ENCODE data around the gene YOD1.

- TF ChIP-seq, protein P1, sequence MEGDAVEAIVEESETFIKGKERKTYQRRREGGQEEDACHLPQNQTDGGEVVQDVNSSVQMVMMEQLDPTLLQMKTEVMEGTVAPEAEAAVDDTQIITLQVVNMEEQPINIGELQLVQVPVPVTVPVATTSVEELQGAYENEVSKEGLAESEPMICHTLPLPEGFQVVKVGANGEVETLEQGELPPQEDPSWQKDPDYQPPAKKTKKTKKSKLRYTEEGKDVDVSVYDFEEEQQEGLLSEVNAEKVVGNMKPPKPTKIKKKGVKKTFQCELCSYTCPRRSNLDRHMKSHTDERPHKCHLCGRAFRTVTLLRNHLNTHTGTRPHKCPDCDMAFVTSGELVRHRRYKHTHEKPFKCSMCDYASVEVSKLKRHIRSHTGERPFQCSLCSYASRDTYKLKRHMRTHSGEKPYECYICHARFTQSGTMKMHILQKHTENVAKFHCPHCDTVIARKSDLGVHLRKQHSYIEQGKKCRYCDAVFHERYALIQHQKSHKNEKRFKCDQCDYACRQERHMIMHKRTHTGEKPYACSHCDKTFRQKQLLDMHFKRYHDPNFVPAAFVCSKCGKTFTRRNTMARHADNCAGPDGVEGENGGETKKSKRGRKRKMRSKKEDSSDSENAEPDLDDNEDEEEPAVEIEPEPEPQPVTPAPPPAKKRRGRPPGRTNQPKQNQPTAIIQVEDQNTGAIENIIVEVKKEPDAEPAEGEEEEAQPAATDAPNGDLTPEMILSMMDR (IDR thresholded peaks at IDR 0.05; ENCODE audit: poor library complexity, severe bottlenecking): no peak
- TF ChIP-seq EZH2 (IDR thresholded peaks at IDR 0.05; ENCODE audit: borderline replicate concordance, insufficient read depth, low read length, poor library complexity, severe bottlenecking) (no peak), POLR2AphosphoS5 (IDR thresholded peaks at IDR 0.05) (no peak), MXI1 (conservative IDR thresholded peaks at IDR 0.05; ENCODE audit: poor library complexity, severe bottlenecking) (no peak), EP300 (conservative IDR thresholded peaks at IDR 0.05; ENCODE audit: poor library complexity, severe bottlenecking) (no peak), TAF1 (IDR thresholded peaks at IDR 0.05; ENCODE audit: low read depth) (no peak), SMC3 (conservative IDR thresholded peaks at IDR 0.05; ENCODE audit: poor library complexity) (no peak), REST (IDR thresholded peaks at IDR 0.05; ENCODE audit: borderline replicate concordance) (no peak), RAD21 (conservative IDR thresholded peaks at IDR 0.05) (no peak)
Measured at GRCh38 chr1:207006083-207006482, 44.9 kb downstream of the YOD1 start.

Measured in neural cell (in vitro differentiated cells).